Panc1 (cell line): ENCODE measurements around the gene DMBX1. TPM values are rescaled to one million over a fixed set of nuclear protein-coding genes. Genes with fewer than 3 reads are reported as not detected.

Experiments used
- ATAC-seq: fragments of 200-7000 bp; cut with Tn5 transposase; 2 replicates; pipeline ENCODE4 v1.9.1; 2020; ENCODE audit warnings: mild to moderate bottlenecking, moderate library complexity
- BruUV-seq: library from RNA; stranded (reverse); fragments of 400-500 nt; replicated peaks from 2 replicates; lab custom pipeline; 2021; lab: Mats Ljungman, UMichigan
- CTCF ChIA-PET: fragments of 300-600 bp; sonication (Branson Sonifier 250); formaldehyde crosslinking; loops from one replicate; lab custom pipeline; 2022; ENCODE audit warnings: antibody characterized with exemption; lab: Charles Lee
- POLR2A ChIA-PET: fragments of 300-600 bp; sonication (Branson Sonifier 250); formaldehyde crosslinking; loops from one replicate; lab custom pipeline; 2022; ENCODE audit warnings: antibody characterized with exemption; lab: Charles Lee
- DNase-seq: peaks from one replicate; pipeline ENCODE4 v3.0.0-alpha.2; 2010; ENCODE audit warnings: low read depth, low spot score
- H3K27ac ChIP-seq: 2 replicates; pipeline ENCODE4 v1.5.1; 2011; ENCODE audit warnings: mild to moderate bottlenecking, low read length, inconsistent platforms
- H3K27me3 ChIP-seq: fragments of 200-500 bp; sonication (Bioruptor generic); 2 replicates; pipeline ENCODE4 v1.6.0; 2014; ENCODE audit warnings: low read length, inconsistent platforms; ENCODE audit not compliant: control insufficient read depth, insufficient read depth
- H3K36me3 ChIP-seq: fragments of 200-500 bp; sonication (Bioruptor generic); 2 replicates; pipeline ENCODE4 v1.5.1; 2014; ENCODE audit warnings: inconsistent platforms, mild to moderate bottlenecking, low read length, moderate library complexity; ENCODE audit not compliant: control insufficient read depth, insufficient read depth
- H3K4me1 ChIP-seq: 2 replicates; pipeline ENCODE4 v1.5.1; 2011; ENCODE audit warnings: inconsistent platforms, mild to moderate bottlenecking, low read length, moderate library complexity; ENCODE audit not compliant: control insufficient read depth, insufficient read depth
- H3K4me3 ChIP-seq, 2 experiments: 2 replicates each; pipeline ENCODE4 v1.5.1; 2011 to 2012; ENCODE audit warnings: low read depth in 2 of 2, low read length in 2 of 2, mild to moderate bottlenecking in 2 of 2, inconsistent platforms in 1 of 2, moderate library complexity in 1 of 2
- H3K9me3 ChIP-seq: fragments of 200-500 bp; sonication (Bioruptor generic); 2 replicates; pipeline ENCODE4 v1.5.1; 2014; ENCODE audit warnings: low read depth, mild to moderate bottlenecking, inconsistent platforms, low read length, moderate library complexity; ENCODE audit not compliant: control insufficient read depth, insufficient read depth
- POLR2AphosphoS5 ChIP-seq: IDR thresholded peaks from 2 replicates; pipeline ENCODE4 v1.6.1; 2012; ENCODE audit warnings: mild to moderate bottlenecking, low read depth, low read length, moderate library complexity
- SIN3A ChIP-seq: IDR thresholded peaks from 2 replicates; pipeline ENCODE4 v1.6.1; 2012; ENCODE audit warnings: low read depth, mild to moderate bottlenecking, low read length, moderate library complexity, borderline replicate concordance; ENCODE audit not compliant: insufficient read depth
- TCF7L2 ChIP-seq: IDR thresholded peaks from 2 replicates; pipeline ENCODE4 v1.6.1; 2011; ENCODE audit warnings: mild to moderate bottlenecking, low read depth, low read length, inconsistent platforms
- in situ Hi-C: cut with HindIII; loops from 2 replicates; pipeline ENCODE4 v1.10.0; 2016; ENCODE audit warnings: low sequenced_read_pairs, low pct_unique_long_range_greater_than_20kb
- intact Hi-C: fragments of 100-400 bp; cut with micrococcal nuclease; formaldehyde crosslinking; loops from one replicate; pipeline ENCODE4 v1.10.0; 2022; ENCODE audit not compliant: unreplicated experiment
- total RNA-seq: library from RNA; stranded (reverse); gene quantifications from one replicate; pipeline ENCODE4 v1.2.1, GENCODE V29; 2021; ENCODE audit not compliant: unreplicated experiment
- TF ChIP-seq, protein P1 (sequence below), 2 experiments: IDR thresholded peaks; 2 replicates each; pipeline ENCODE4 v1.6.1; 2011 to 2012; ENCODE audit warnings: low read depth in 2 of 2, control low read depth in 1 of 2, low read length in 1 of 2, mild to moderate bottlenecking in 1 of 2, moderate library complexity in 1 of 2; ENCODE audit not compliant: insufficient read depth in 1 of 2
- TF ChIP-seq, protein P2 (sequence below): fragments of 450-650 bp; IDR thresholded peaks from 2 replicates; pipeline ENCODE4 v1.5.1; 2017; ENCODE audit warnings: mild to moderate bottlenecking

DMBX1 gene
- total RNA-seq, 1 experiment from 2014 or later = 0.05 TPM

DNA sequence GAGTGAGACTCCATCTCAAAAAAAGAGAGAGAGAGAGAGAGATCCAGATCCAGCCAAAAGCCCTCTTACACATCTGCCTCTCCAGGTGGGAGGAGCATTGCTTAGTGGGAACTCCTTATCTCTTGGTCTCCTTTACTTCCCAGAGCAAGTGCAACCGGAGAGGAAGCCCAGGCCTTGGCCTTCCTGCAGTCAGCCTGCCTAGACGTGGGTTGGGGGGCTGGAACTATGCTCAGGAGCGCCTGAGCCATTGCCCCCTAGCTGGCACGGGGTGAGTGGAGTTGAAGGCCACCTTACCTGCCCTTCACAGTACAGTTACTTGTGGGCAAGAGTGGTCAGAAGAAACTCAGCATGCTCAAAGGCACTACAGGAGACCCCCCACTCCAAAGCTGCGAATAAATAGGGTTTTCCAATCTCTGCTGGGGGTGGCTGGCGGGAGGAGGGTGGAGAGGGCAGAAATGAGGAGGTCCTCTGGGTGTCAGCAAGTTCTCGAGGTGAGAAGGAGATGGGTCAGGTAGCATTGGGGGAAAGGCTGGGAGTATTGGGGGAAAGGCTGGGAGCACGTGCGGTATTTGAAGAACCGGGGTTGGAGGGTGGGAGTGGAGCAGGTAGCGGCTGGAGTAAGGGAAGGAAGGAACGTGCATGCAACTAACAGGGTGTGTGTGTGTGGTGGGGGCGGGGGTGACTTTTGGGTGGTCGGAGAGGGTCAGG is 4.7 kb upstream of the DMBX1 start:
- Histone ChIP-seq H3K27ac (no peak overlapping the region), H3K27me3 (no peaks in the 10 kb centered on the region; the same call in 1 of the 2 replicates), H3K9me3 (no peaks in the 10 kb centered on the region), H3K4me1 (peaks cover 5% of the 10 kb centered on the region; the same call in 1 of the 2 replicates), H3K36me3 (no peaks in the 10 kb centered on the region), H3K4me3 (no peak overlapping the region)
- in situ Hi-C loops = no loop called here
- no TSS peak for BruUV-seq
- DNase-seq (no peak), ATAC-seq (no peak)
- CTCF ChIA-PET = no interaction called here
- TF ChIP-seq, protein P1, sequence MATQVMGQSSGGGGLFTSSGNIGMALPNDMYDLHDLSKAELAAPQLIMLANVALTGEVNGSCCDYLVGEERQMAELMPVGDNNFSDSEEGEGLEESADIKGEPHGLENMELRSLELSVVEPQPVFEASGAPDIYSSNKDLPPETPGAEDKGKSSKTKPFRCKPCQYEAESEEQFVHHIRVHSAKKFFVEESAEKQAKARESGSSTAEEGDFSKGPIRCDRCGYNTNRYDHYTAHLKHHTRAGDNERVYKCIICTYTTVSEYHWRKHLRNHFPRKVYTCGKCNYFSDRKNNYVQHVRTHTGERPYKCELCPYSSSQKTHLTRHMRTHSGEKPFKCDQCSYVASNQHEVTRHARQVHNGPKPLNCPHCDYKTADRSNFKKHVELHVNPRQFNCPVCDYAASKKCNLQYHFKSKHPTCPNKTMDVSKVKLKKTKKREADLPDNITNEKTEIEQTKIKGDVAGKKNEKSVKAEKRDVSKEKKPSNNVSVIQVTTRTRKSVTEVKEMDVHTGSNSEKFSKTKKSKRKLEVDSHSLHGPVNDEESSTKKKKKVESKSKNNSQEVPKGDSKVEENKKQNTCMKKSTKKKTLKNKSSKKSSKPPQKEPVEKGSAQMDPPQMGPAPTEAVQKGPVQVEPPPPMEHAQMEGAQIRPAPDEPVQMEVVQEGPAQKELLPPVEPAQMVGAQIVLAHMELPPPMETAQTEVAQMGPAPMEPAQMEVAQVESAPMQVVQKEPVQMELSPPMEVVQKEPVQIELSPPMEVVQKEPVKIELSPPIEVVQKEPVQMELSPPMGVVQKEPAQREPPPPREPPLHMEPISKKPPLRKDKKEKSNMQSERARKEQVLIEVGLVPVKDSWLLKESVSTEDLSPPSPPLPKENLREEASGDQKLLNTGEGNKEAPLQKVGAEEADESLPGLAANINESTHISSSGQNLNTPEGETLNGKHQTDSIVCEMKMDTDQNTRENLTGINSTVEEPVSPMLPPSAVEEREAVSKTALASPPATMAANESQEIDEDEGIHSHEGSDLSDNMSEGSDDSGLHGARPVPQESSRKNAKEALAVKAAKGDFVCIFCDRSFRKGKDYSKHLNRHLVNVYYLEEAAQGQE (IDR thresholded peaks at IDR 0.05; ENCODE audit: insufficient read depth in 1 of 2, low read depth in 2 of 2, low read length in 1 of 2) = no peak
- TF ChIP-seq POLR2AphosphoS5 (no peak), SIN3A (no peak), TCF7L2 (no peak)
- POLR2A ChIA-PET = no interaction called here
- intact Hi-C loops = no loop called here

DNA sequence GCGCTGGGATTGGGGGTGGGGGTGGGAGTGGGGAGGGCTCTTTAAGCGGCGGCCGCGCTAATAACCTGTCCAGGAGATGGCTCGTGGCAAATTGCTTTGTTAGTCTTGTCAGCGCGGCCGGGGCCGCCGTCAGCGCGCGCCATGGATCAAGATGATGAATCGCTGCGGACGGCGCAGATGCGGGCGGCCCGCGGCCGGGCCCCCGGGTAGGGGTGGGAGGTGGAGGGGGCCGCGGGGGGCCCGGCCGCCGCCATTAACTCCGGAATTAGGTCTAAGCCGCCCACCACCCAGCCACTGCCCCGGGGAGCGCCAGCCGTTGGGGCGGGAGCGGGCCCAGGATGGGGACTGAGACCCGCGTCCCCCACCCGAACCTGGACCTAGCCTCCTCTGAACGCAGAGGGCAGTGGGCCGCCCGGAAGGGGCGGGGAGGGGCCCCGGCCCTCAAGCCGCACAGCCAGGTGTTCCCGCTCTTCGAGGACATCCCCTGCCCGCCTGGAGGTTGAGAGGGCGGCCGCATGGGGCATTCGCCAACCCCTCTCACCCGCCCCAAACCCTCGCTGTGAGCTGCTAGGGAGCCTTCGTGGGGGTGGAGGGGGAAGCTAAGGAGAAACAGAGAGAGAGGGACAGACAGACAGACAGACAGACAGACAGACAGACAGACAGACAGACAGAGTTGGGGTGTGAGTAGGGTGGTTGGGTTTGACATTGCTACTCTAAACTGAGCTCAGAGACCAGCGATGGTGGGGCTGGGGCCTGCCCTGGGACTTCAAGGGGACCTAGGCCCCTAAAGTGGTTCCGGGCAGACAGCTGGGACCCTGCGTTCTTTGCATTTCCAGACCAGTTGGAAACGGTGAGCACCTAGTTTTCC is 3.8 kb upstream of the DMBX1 start:
- H3K27me3 ChIP-seq = no peaks in the 10 kb centered on the region; the same call in 1 of the 2 replicates
- no peak overlapping the region for H3K27ac ChIP-seq
- no peaks in the 10 kb centered on the region for H3K36me3 ChIP-seq
- ATAC-seq (no peak), DNase-seq (no peak)
- BruUV-seq = no TSS peak
- in situ Hi-C loops (no loop called here), intact Hi-C loops (no loop called here)
- ChIA-PET POLR2A (no interaction called here), CTCF (no interaction called here)
- H3K4me3 ChIP-seq = no peak overlapping the region
- TF ChIP-seq SIN3A (no peak), POLR2AphosphoS5 (no peak), TCF7L2 (no peak)
- TF ChIP-seq, protein P1 (IDR thresholded peaks at IDR 0.05; ENCODE audit: insufficient read depth in 1 of 2, low read depth in 2 of 2, low read length in 1 of 2) = no peak
- TF ChIP-seq, protein P2, sequence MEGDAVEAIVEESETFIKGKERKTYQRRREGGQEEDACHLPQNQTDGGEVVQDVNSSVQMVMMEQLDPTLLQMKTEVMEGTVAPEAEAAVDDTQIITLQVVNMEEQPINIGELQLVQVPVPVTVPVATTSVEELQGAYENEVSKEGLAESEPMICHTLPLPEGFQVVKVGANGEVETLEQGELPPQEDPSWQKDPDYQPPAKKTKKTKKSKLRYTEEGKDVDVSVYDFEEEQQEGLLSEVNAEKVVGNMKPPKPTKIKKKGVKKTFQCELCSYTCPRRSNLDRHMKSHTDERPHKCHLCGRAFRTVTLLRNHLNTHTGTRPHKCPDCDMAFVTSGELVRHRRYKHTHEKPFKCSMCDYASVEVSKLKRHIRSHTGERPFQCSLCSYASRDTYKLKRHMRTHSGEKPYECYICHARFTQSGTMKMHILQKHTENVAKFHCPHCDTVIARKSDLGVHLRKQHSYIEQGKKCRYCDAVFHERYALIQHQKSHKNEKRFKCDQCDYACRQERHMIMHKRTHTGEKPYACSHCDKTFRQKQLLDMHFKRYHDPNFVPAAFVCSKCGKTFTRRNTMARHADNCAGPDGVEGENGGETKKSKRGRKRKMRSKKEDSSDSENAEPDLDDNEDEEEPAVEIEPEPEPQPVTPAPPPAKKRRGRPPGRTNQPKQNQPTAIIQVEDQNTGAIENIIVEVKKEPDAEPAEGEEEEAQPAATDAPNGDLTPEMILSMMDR = no peak
- peaks cover 5% of the 10 kb centered on the region; the same call in 1 of the 2 replicates for H3K4me1 ChIP-seq
- no peaks in the 10 kb centered on the region for H3K9me3 ChIP-seq
